HG02588 (cell line): Measurements from ENCODE around the gene RAB31.
"Not testable (repeated sequence)": the region's sequence is repeated elsewhere in the genome, so short reads cannot be mapped to it uniquely, and the experiment has no call there.

Source experiments
- ATAC-seq: cut with Tn5 transposase; IDR thresholded peaks from one replicate; pipeline ENCODE4 v1.9.1; 2021; ENCODE audit warnings: mild to moderate bottlenecking, moderate library complexity; ENCODE audit not compliant: unreplicated experiment

RAB31 gene

GRCh38 chr18:9708057-9708433 lies at the start of gene RAB31:
TSS of gene RAB31 (plus strand) at chr18:9708301. CDS start at chr18:9708406, 105 bp downstream.
- peak; percentile 35 for ATAC-seq

- no peak for ATAC-seq
Observed at GRCh38 chr18:9659499-9660375, 48.4 kb upstream of the RAB31 start.

- no peak for ATAC-seq
Observed at GRCh38 chr18:9661564-9661963, 46.5 kb upstream of the RAB31 start.

GRCh38 chr18:9663377-9663776 lies 44.7 kb upstream of the RAB31 start:
- ATAC-seq = no peak

- ATAC-seq = no peak
Observed at GRCh38 chr18:9665314-9665713, 42.8 kb upstream of the RAB31 start.

- no peak for ATAC-seq
Observed at GRCh38 chr18:9666548-9666947, 41.6 kb upstream of the RAB31 start.

GRCh38 chr18:9669016-9669415 lies 39.1 kb upstream of the RAB31 start:
- ATAC-seq = no peak

GRCh38 chr18:9671214-9671613 lies 36.9 kb upstream of the RAB31 start:
- no peak for ATAC-seq

GRCh38 chr18:9673296-9674251 lies 34.5 kb upstream of the RAB31 start:
- peak; percentile 98 for ATAC-seq

- not testable (repeated sequence) for ATAC-seq
Observed at GRCh38 chr18:9678216-9678615, 29.9 kb upstream of the RAB31 start.

- ATAC-seq = no peak
Observed at GRCh38 chr18:9679125-9679524, 29.0 kb upstream of the RAB31 start.

- ATAC-seq = no peak
Observed at GRCh38 chr18:9681217-9681616, 26.9 kb upstream of the RAB31 start.

GRCh38 chr18:9682572-9682971 lies 25.5 kb upstream of the RAB31 start:
- no peak for ATAC-seq

GRCh38 chr18:9683418-9684396 lies 24.4 kb upstream of the RAB31 start:
- ATAC-seq = no peak

- ATAC-seq = no peak
Observed at GRCh38 chr18:9684881-9685614, 23.1 kb upstream of the RAB31 start.

- no peak for ATAC-seq
Observed at GRCh38 chr18:9685615-9685890, 22.5 kb upstream of the RAB31 start.

- no peak for ATAC-seq
Observed at GRCh38 chr18:9688036-9688741, 19.9 kb upstream of the RAB31 start.

GRCh38 chr18:9689253-9689652 lies 18.8 kb upstream of the RAB31 start:
- no peak for ATAC-seq

- ATAC-seq = no peak
Observed at GRCh38 chr18:9690418-9691188, 17.5 kb upstream of the RAB31 start.
